WTC11 (cell line): ENCODE results near the gene ABTB2. TPM values are rescaled to one million over a fixed set of nuclear protein-coding genes. Genes with fewer than 3 reads are reported as not detected.

ENCODE experiments used
- ATAC-seq: fragments of 200-7000 bp; cut with Tn5 transposase; 2 replicates; pipeline ENCODE4 v1.10.0; 2021; ENCODE audit warnings: mild to moderate bottlenecking, moderate library complexity
- CTCF ChIA-PET: fragments of 300-600 bp; sonication (Branson Sonifier 250); formaldehyde crosslinking; loops from one replicate; lab custom pipeline; 2021; ENCODE audit warnings: antibody characterized with exemption; lab: Charles Lee
- POLR2A ChIA-PET: fragments of 350-600 bp; sonication (Branson Sonifier 250); formaldehyde crosslinking; loops from one replicate; lab custom pipeline; 2021; ENCODE audit warnings: antibody characterized with exemption; lab: Charles Lee
- DNase-seq: peaks from one replicate; pipeline ENCODE4 v3.0.0; 2021; ENCODE audit warnings: low spot score
- H3K27ac Mint-ChIP-seq: 2 replicates; pipeline ENCODE4 v1.8.0; 2021; ENCODE audit warnings: mixed read lengths
- H3K27me3 Mint-ChIP-seq: 2 replicates; pipeline ENCODE4 v1.8.0; 2021; ENCODE audit warnings: low read depth, mild to moderate bottlenecking, moderate library complexity, mixed read lengths
- H3K36me3 Mint-ChIP-seq: 2 replicates; pipeline ENCODE4 v1.8.0; 2021; ENCODE audit warnings: mixed read lengths
- H3K4me1 Mint-ChIP-seq: 2 replicates; pipeline ENCODE4 v1.8.0; 2022; ENCODE audit warnings: mixed read lengths
- H3K4me3 Mint-ChIP-seq: 2 replicates; pipeline ENCODE4 v1.8.0; 2021; ENCODE audit warnings: mild to moderate bottlenecking, moderate library complexity, mixed read lengths
- H3K9me3 Mint-ChIP-seq: 2 replicates; pipeline ENCODE4 v1.8.0; 2021; ENCODE audit warnings: mixed read lengths
- AR ChIP-seq: fragments of 250-450 bp; sonication (Bioruptor Pico); IDR thresholded peaks from 2 replicates; pipeline ENCODE4 v1.9.0; 2021; ENCODE audit warnings: mild to moderate bottlenecking
- ARID4B ChIP-seq: sonication (generic); formaldehyde crosslinking; IDR thresholded peaks from 2 replicates; pipeline ENCODE4 v1.8.0; 2023; ENCODE audit warnings: missing genetic modification reagents, mild to moderate bottlenecking, borderline replicate concordance
- CBFB ChIP-seq: sonication (generic); formaldehyde crosslinking; IDR thresholded peaks from 2 replicates; pipeline ENCODE4 v1.8.1; 2022; ENCODE audit warnings: mild to moderate bottlenecking, low read depth, missing genetic modification reagents
- CDX4 ChIP-seq: fragments of 250-450 bp; sonication (Bioruptor Pico); IDR thresholded peaks from 2 replicates; pipeline ENCODE4 v1.9.0; 2021; ENCODE audit warnings: moderate library complexity, mild to moderate bottlenecking, inconsistent platforms, borderline replicate concordance
- CTCF ChIP-seq: fragments of 200-600 bp; IDR thresholded peaks from 2 replicates; pipeline ENCODE4 v1.8.0; 2022; ENCODE audit warnings: antibody characterized with exemption
- E2F5 ChIP-seq: sonication (generic); formaldehyde crosslinking; IDR thresholded peaks from 2 replicates; pipeline ENCODE4 v1.8.1; 2022; ENCODE audit warnings: mild to moderate bottlenecking, moderate library complexity, missing genetic modification reagents
- GABPB1 ChIP-seq: sonication (generic); formaldehyde crosslinking; IDR thresholded peaks from 2 replicates; pipeline ENCODE4 v1.8.1; 2023; ENCODE audit warnings: mild to moderate bottlenecking, missing genetic modification reagents
- KAT7 ChIP-seq: sonication (generic); formaldehyde crosslinking; IDR thresholded peaks from 2 replicates; pipeline ENCODE4 v1.8.1; 2023; ENCODE audit warnings: missing genetic modification reagents, mild to moderate bottlenecking, borderline replicate concordance
- NFATC4 ChIP-seq: fragments of 250-450 bp; sonication (Bioruptor Pico); IDR thresholded peaks from 2 replicates; pipeline ENCODE4 v1.9.0; 2021; ENCODE audit warnings: mild to moderate bottlenecking
- SMAD3 ChIP-seq: sonication (generic); formaldehyde crosslinking; IDR thresholded peaks from 2 replicates; pipeline ENCODE4 v1.8.0; 2022; ENCODE audit warnings: missing genetic modification reagents, mild to moderate bottlenecking, borderline replicate concordance
- ZNF219 ChIP-seq: sonication (generic); formaldehyde crosslinking; IDR thresholded peaks from 2 replicates; pipeline ENCODE4 v1.8.0; 2023; ENCODE audit warnings: missing genetic modification reagents, mild to moderate bottlenecking, borderline replicate concordance
- total RNA-seq: library from RNA; stranded (reverse); gene quantifications from 3 replicates; pipeline ENCODE4 v1.2.3, GENCODE V29; 2021
- TF ChIP-seq, protein P1 (sequence below): sonication (generic); formaldehyde crosslinking; IDR thresholded peaks from 2 replicates; pipeline ENCODE4 v1.8.1; 2023; ENCODE audit warnings: mild to moderate bottlenecking, moderate library complexity, missing genetic modification reagents

Gene ABTB2
- total RNA-seq, 1 experiment from 2014 or later = 12.8 TPM

GRCh38 chr11:34275486-34275885 is 82.3 kb downstream of the ABTB2 start:
- Mint-ChIP-seq H3K4me1 (peaks cover 22% of the 10 kb centered on the region), H3K27me3 (no peaks in the 10 kb centered on the region), H3K27ac (0 out of 2 replicates have a peak overlapping the region, but pooled peaks have one; percentile 34), H3K36me3 (no peaks in the 10 kb centered on the region), H3K9me3 (no peaks in the 10 kb centered on the region), H3K4me3 (no peak overlapping the region)
- no peak for ATAC-seq
- no peak for DNase-seq
- TF ChIP-seq GABPB1 = no peak
- TF ChIP-seq SMAD3 (CRISPR knock-in tag) = no peak
- TF ChIP-seq NFATC4 (CRISPR knock-in tag) = no peak
- CTCF ChIA-PET = interaction anchor here (1.0 to 1.5 kb wide), 2 partner anchors 82 to 101 kb away, joined by 3 to 4 read pairs; partner anchors contain the start of gene ABTB2
- POLR2A ChIA-PET = no interaction called here

GRCh38 chr11:34274712-34275398 is 83.0 kb downstream of the ABTB2 start:
- H3K36me3 Mint-ChIP-seq = no peaks in the 10 kb centered on the region
- no peak overlapping the region for H3K4me3 Mint-ChIP-seq
- no peaks in the 10 kb centered on the region for H3K9me3 Mint-ChIP-seq
- H3K4me1 Mint-ChIP-seq = peaks cover 24% of the 10 kb centered on the region
- ATAC-seq (peak; percentile 34), DNase-seq (no peak)
- no peak for TF ChIP-seq CBFB
- TF ChIP-seq KAT7 = no peak
- no peak overlapping the region; the same call in 1 of the 2 replicates for H3K27ac Mint-ChIP-seq
- POLR2A ChIA-PET = no interaction called here
- H3K27me3 Mint-ChIP-seq = no peaks in the 10 kb centered on the region
- CTCF ChIA-PET = interaction anchor here (0.9 to 1.5 kb wide), 3 partner anchors 37 to 101 kb away, joined by 3 to 4 read pairs (median 3); partner anchors contain the start of gene ABTB2

DNA sequence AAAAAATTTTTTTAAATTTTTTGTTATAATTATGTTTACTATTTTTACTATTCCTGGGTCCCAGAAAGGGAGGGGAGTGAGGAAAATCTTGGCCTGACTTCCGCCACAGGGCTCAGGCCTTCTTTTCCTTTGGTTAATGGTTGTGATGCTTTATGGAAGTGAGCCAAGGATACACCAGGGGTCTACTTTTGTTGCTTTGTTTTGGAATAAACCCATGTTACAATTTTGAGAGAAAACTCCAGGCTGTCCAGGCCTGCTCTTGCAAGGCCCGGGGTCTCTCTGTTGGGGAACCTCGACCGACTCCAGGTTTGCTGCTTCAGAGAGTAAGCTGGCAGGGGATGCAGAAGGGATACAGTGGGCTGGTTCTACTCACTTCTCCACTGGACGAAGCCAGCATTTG is 84.7 kb downstream of the ABTB2 start:
- ATAC-seq (no peak), DNase-seq (no peak)
- TF ChIP-seq AR (CRISPR knock-in tag) (no peak), CTCF (no peak), ARID4B (CRISPR knock-in tag) (no peak), E2F5 (no peak), CDX4 (CRISPR knock-in tag) (no peak), ZNF219 (CRISPR knock-in tag) (no peak)
- TF ChIP-seq, protein P1, sequence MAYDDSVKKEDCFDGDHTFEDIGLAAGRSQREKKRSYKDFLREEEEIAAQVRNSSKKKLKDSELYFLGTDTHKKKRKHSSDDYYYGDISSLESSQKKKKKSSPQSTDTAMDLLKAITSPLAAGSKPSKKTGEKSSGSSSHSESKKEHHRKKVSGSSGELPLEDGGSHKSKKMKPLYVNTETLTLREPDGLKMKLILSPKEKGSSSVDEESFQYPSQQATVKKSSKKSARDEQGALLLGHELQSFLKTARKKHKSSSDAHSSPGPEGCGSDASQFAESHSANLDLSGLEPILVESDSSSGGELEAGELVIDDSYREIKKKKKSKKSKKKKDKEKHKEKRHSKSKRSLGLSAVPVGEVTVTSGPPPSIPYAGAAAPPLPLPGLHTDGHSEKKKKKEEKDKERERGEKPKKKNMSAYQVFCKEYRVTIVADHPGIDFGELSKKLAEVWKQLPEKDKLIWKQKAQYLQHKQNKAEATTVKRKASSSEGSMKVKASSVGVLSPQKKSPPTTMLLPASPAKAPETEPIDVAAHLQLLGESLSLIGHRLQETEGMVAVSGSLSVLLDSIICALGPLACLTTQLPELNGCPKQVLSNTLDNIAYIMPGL (CRISPR knock-in tag) = no peak
- H3K36me3 Mint-ChIP-seq = no peaks in the 10 kb centered on the region
- POLR2A ChIA-PET = no interaction called here
- CTCF ChIA-PET = no interaction called here
- no peak overlapping the region for H3K4me3 Mint-ChIP-seq
- no peaks in the 10 kb centered on the region for H3K9me3 Mint-ChIP-seq
- peaks cover 27% of the 10 kb centered on the region for H3K4me1 Mint-ChIP-seq
- no peaks in the 10 kb centered on the region for H3K27me3 Mint-ChIP-seq
- no peak overlapping the region for H3K27ac Mint-ChIP-seq
